C4-2B (cell line): ENCODE data around the gene SNN.

Experiments
- H3K27ac ChIP-seq: fragments of 450-650 bp; 2 replicates; pipeline ENCODE4 v1.5.1; 2017
- CTCF ChIP-seq: fragments of 450-650 bp; conservative IDR thresholded peaks from 2 replicates; pipeline ENCODE4 v1.5.1; 2017; ENCODE audit warnings: mild to moderate bottlenecking
- ZFX ChIP-seq: fragments of 450-650 bp; IDR thresholded peaks from 2 replicates; pipeline ENCODE4 v1.6.1; 2017

SNN gene

GRCh38 chr16:11636172-11636721 is 32.0 kb upstream of the SNN start:
- TF ChIP-seq ZFX (no peak), CTCF (no peak)
- peak overlapping the region; percentile 14; the same call in 1 of the 2 replicates for H3K27ac ChIP-seq

GRCh38 chr16:11637320-11637719 is 30.9 kb upstream of the SNN start:
- no peak for TF ChIP-seq ZFX
- TF ChIP-seq CTCF, result no peak
- no peak overlapping the region for H3K27ac ChIP-seq

GRCh38 chr16:11638140-11638539 is 30.1 kb upstream of the SNN start:
- no peak overlapping the region for H3K27ac ChIP-seq
- TF ChIP-seq CTCF (no peak), ZFX (no peak)

GRCh38 chr16:11639008-11639562 is 29.2 kb upstream of the SNN start:
- H3K27ac ChIP-seq, result no peak overlapping the region

GRCh38 chr16:11639925-11640899 is 28.0 kb upstream of the SNN start:
- H3K27ac ChIP-seq, result peak overlapping the region; percentile 24
- TF ChIP-seq CTCF (no peak), ZFX (no peak)

More at GRCh38 chr16:11639008-11639562, 29.2 kb upstream of the SNN start:
- no peak for TF ChIP-seq ZFX
- no peak for TF ChIP-seq CTCF

GRCh38 chr16:11640987-11641817 is 27.1 kb upstream of the SNN start:
- peak overlapping the region; percentile 24 for H3K27ac ChIP-seq
- TF ChIP-seq CTCF (peak; percentile 94), ZFX (no peak)
